GM23248 (cell line): ENCODE measurements around the gene TUBB1. TPM values are rescaled to one million over a fixed set of nuclear protein-coding genes. Genes with fewer than 3 reads are reported as not detected.

Experiments
- DNase-seq: peaks from one replicate; pipeline ENCODE4 v3.0.0-alpha.2; 2015
- H2AFZ ChIP-seq: fragments of 200-600 bp; sonication (generic); 2 replicates; pipeline ENCODE4 v1.6.1; 2016; ENCODE audit warnings: antibody characterized with exemption
- H3F3A ChIP-seq: fragments of 200-600 bp; sonication (generic); 2 replicates; pipeline ENCODE4 v1.6.1; 2016; ENCODE audit warnings: mild to moderate bottlenecking, antibody characterized with exemption, mixed run types; ENCODE audit not compliant: insufficient read depth
- H3K27ac ChIP-seq: fragments of 200-600 bp; sonication (generic); 2 replicates; pipeline ENCODE4 v1.5.1; 2016; ENCODE audit warnings: mild to moderate bottlenecking
- H3K27me3 ChIP-seq: fragments of 200-600 bp; sonication (generic); replicated peaks from 2 replicates; pipeline ENCODE4 v1.6.1; 2016; ENCODE audit warnings: mild to moderate bottlenecking; ENCODE audit not compliant: insufficient read depth
- H3K36me3 ChIP-seq: fragments of 200-600 bp; sonication (generic); 2 replicates; pipeline ENCODE4 v1.6.1; 2016; ENCODE audit warnings: low read depth, mild to moderate bottlenecking
- H3K4me1 ChIP-seq: fragments of 200-600 bp; sonication (generic); 2 replicates; pipeline ENCODE4 v1.6.1; 2016; ENCODE audit warnings: mild to moderate bottlenecking; ENCODE audit not compliant: insufficient read depth
- H3K4me2 ChIP-seq: fragments of 200-600 bp; sonication (generic); one replicate; pipeline ENCODE4 v1.6.1; 2016; ENCODE audit warnings: mild to moderate bottlenecking; ENCODE audit not compliant: unreplicated experiment
- H3K4me3 ChIP-seq: fragments of 200-600 bp; sonication (generic); 2 replicates; pipeline ENCODE4 v1.5.1; 2016; ENCODE audit warnings: mild to moderate bottlenecking
- H3K79me2 ChIP-seq: fragments of 200-600 bp; sonication (generic); 2 replicates; pipeline ENCODE4 v1.6.1; 2016; ENCODE audit warnings: mild to moderate bottlenecking; ENCODE audit not compliant: insufficient read depth
- H3K9ac ChIP-seq: fragments of 200-600 bp; sonication (generic); 2 replicates; pipeline ENCODE4 v1.6.1; 2016; ENCODE audit warnings: mild to moderate bottlenecking
- H3K9me2 ChIP-seq: fragments of 200-600 bp; sonication (generic); 2 replicates; pipeline ENCODE4 v1.6.1; 2016; ENCODE audit warnings: mixed run types, mild to moderate bottlenecking, moderate library complexity; ENCODE audit not compliant: insufficient read depth
- H3K9me3 ChIP-seq: fragments of 200-600 bp; sonication (generic); one replicate; pipeline ENCODE4 v1.6.1; 2017; ENCODE audit warnings: low read depth
- H4K20me1 ChIP-seq: fragments of 200-600 bp; sonication (generic); 2 replicates; pipeline ENCODE4 v1.6.0; 2016; ENCODE audit not compliant: insufficient read depth
- EZH2 ChIP-seq: fragments of 200-600 bp; sonication (generic); IDR thresholded peaks from 2 replicates; pipeline ENCODE4 v1.6.1; 2018; ENCODE audit warnings: antibody characterized with exemption, mild to moderate bottlenecking; ENCODE audit not compliant: insufficient read depth, poor library complexity, severe bottlenecking
- EZH2phosphoT487 ChIP-seq: fragments of 200-600 bp; sonication (generic); IDR thresholded peaks from 2 replicates; pipeline ENCODE4 v1.6.1; 2018; ENCODE audit warnings: antibody characterized with exemption, moderate library complexity, mild to moderate bottlenecking, low read depth; ENCODE audit not compliant: insufficient read depth
- WGBS, 2 experiments: methylation state at CpG; one replicate each; pipeline ENCODE4 v1.1.6; 2015 to 2017; ENCODE audit warnings: low lambda C conversion rate in 2 of 2, low coverage in 1 of 2; ENCODE audit errors: missing lambda C conversion rate in 2 of 2; 5-methylcytosine and 5-hydroxymethylcytosine counted together
- in situ Hi-C: fragments of 300-500 bp; cut with MboI; formaldehyde crosslinking; loops from 2 replicates; pipeline ENCODE4 v1.15.0; 2020
- polyA plus RNA-seq: library from polyadenylated mRNA; unstranded; fragments of >200 nt; fragmentation: Nextera tagmentation; extraction: Ambion mirVana; gene quantifications from 2 replicates; pipeline ENCODE4 v1.2.1, GENCODE V29; 2016
- total RNA-seq: library from RNA; depleted of rRNA; stranded (reverse); fragments of >200 nt; shearing (Covaris generic); gene quantifications from 2 replicates; pipeline ENCODE4 v1.2.3, GENCODE V29; 2014

Gene TUBB1
- total and polyA plus RNA-seq, 2 experiments from 2014 or later, result 0.09 TPM; not detected in 1

- in situ Hi-C loops, result no loop called here
- Histone ChIP-seq H3K9me2 (no peaks in the 10 kb centered on the region), H2AFZ (no peak overlapping the region), H3K4me2 (no peak overlapping the region), H3K79me2 (no peaks in the 10 kb centered on the region), H3K36me3 (no peaks in the 10 kb centered on the region), H3K4me1 (no peaks in the 10 kb centered on the region), H3K4me3 (no peak overlapping the region), H4K20me1 (no peaks in the 10 kb centered on the region), H3K27me3 (0 out of 2 replicates have a peak, but pooled peaks cover 6% of the 10 kb centered on the region), H3K9ac (no peak overlapping the region), H3K27ac (no peak overlapping the region), H3K9me3 (no peaks in the 10 kb centered on the region), H3F3A (no peaks in the 10 kb centered on the region)
- TF ChIP-seq EZH2 (no peak), EZH2phosphoT487 (no peak)
- DNase-seq, result no peak
- WGBS, 2 experiments, result 51 to 52% methylated on average over 4 of the region's 4 CpGs
Observed at GRCh38 chr20:58973179-58973578, 46.0 kb upstream of the TUBB1 start.

GRCh38 chr20:58973866-58974265 lies 45.4 kb upstream of the TUBB1 start:
- no peak overlapping the region for H3K4me3 ChIP-seq
- in situ Hi-C loops, result no loop called here
- H3K9ac ChIP-seq, result no peak overlapping the region
- TF ChIP-seq EZH2 (no peak), EZH2phosphoT487 (no peak)
- H3F3A ChIP-seq, result no peaks in the 10 kb centered on the region
- H3K4me1 ChIP-seq, result no peaks in the 10 kb centered on the region
- H3K9me2 ChIP-seq, result no peaks in the 10 kb centered on the region
- H3K4me2 ChIP-seq, result no peak overlapping the region
- WGBS, 2 experiments, result 60 to 63% methylated on average over 3 of the region's 3 CpGs
- H3K36me3 ChIP-seq, result no peaks in the 10 kb centered on the region
- no peaks in the 10 kb centered on the region for H3K9me3 ChIP-seq
- H3K27me3 ChIP-seq, result 0 out of 2 replicates have a peak, but pooled peaks cover 6% of the 10 kb centered on the region
- no peaks in the 10 kb centered on the region for H3K79me2 ChIP-seq
- H3K27ac ChIP-seq, result no peak overlapping the region
- H2AFZ ChIP-seq, result no peak overlapping the region
- no peak for DNase-seq
- H4K20me1 ChIP-seq, result no peaks in the 10 kb centered on the region

- no peak overlapping the region for H2AFZ ChIP-seq
- no peak overlapping the region for H3K27ac ChIP-seq
- no peak overlapping the region for H3K4me3 ChIP-seq
- no peaks in the 10 kb centered on the region for H3F3A ChIP-seq
- H3K4me1 ChIP-seq, result no peaks in the 10 kb centered on the region
- WGBS, 2 experiments, result 61 to 68% methylated on average over 1 of the region's 1 CpG
- no peak for DNase-seq
- no peaks in the 10 kb centered on the region for H3K79me2 ChIP-seq
- in situ Hi-C loops, result no loop called here
- H3K9me2 ChIP-seq, result no peaks in the 10 kb centered on the region
- H3K36me3 ChIP-seq, result no peaks in the 10 kb centered on the region
- no peak overlapping the region for H3K4me2 ChIP-seq
- TF ChIP-seq EZH2, result no peak
- TF ChIP-seq EZH2phosphoT487, result no peak
- no peaks in the 10 kb centered on the region for H3K27me3 ChIP-seq
- no peaks in the 10 kb centered on the region for H3K9me3 ChIP-seq
- no peak overlapping the region for H3K9ac ChIP-seq
- H4K20me1 ChIP-seq, result no peaks in the 10 kb centered on the region
Observed at GRCh38 chr20:58975353-58975752, 43.9 kb upstream of the TUBB1 start.

GRCh38 chr20:58976061-58976730 lies 43.0 kb upstream of the TUBB1 start:
- H3K79me2 ChIP-seq, result no peaks in the 10 kb centered on the region
- H3K27ac ChIP-seq, result no peak overlapping the region
- H2AFZ ChIP-seq, result no peak overlapping the region
- H3K9ac ChIP-seq, result no peak overlapping the region
- WGBS, 2 experiments, result 63 to 64% methylated on average over 3 of the region's 3 CpGs
- no peaks in the 10 kb centered on the region for H3K27me3 ChIP-seq
- no peak for TF ChIP-seq EZH2phosphoT487
- no peak for TF ChIP-seq EZH2
- H3K4me3 ChIP-seq, result no peak overlapping the region
- H3K9me3 ChIP-seq, result no peaks in the 10 kb centered on the region
- in situ Hi-C loops, result no loop called here
- no peaks in the 10 kb centered on the region for H3K4me1 ChIP-seq
- no peaks in the 10 kb centered on the region for H3K9me2 ChIP-seq
- H3K4me2 ChIP-seq, result no peak overlapping the region
- H4K20me1 ChIP-seq, result no peaks in the 10 kb centered on the region
- H3K36me3 ChIP-seq, result no peaks in the 10 kb centered on the region
- no peaks in the 10 kb centered on the region for H3F3A ChIP-seq
- no peak for DNase-seq
